IPS DF 6.9 (cell line): ENCODE data around the gene C1RL.

Experiments
- DNase-seq: peaks from one replicate; pipeline ENCODE4 v3.0.0-alpha.2; 2013; ENCODE audit warnings: low read depth, low spot score
- H3K27ac ChIP-seq: one replicate; pipeline ENCODE4 v1.5.1; 2013; ENCODE audit warnings: low read length, control low read depth
- H3K27me3 ChIP-seq: 2 replicates; pipeline ENCODE4 v1.6.1; 2013; ENCODE audit warnings: mild to moderate bottlenecking, low read length; ENCODE audit not compliant: control insufficient read depth, insufficient read depth
- H3K36me3 ChIP-seq: 2 replicates; pipeline ENCODE4 v1.6.1; 2013; ENCODE audit warnings: low read length; ENCODE audit not compliant: control insufficient read depth, insufficient read depth
- H3K4me1 ChIP-seq: 2 replicates; pipeline ENCODE4 v1.6.1; 2013; ENCODE audit warnings: low read length; ENCODE audit not compliant: control insufficient read depth, insufficient read depth
- H3K4me3 ChIP-seq: 2 replicates; pipeline ENCODE4 v1.5.1; 2013; ENCODE audit warnings: mild to moderate bottlenecking, low read length
- H3K9me3 ChIP-seq: 2 replicates; pipeline ENCODE4 v1.6.1; 2013; ENCODE audit warnings: low read length, inconsistent platforms; ENCODE audit not compliant: control insufficient read depth, insufficient read depth
- WGBS: extraction: QIAGEN DNeasy Blood & Tissue Kit; methylation state at CpG from one replicate; pipeline ENCODE4 v1.1.7; 2013; ENCODE audit warnings: mixed read lengths, missing lambda C conversion rate; ENCODE audit not compliant: insufficient read length, insufficient coverage; 5-methylcytosine and 5-hydroxymethylcytosine counted together

Gene C1RL

GRCh38 chr12:7108796-7109571 lies at the start of gene C1RL:
Gene C1RL, minus strand, starts transcription at chr12:7109214. Its CDS starts 34 bp downstream, at chr12:7109180.
- H3K36me3 ChIP-seq, result no peaks in the 10 kb centered on the region
- no peak for DNase-seq
- H3K27ac ChIP-seq, result no peak within 1 kb of the TSS
- no peaks in the 10 kb centered on the region for H3K27me3 ChIP-seq
- WGBS, result no CpG with 5 or more reads among the region's 23 CpGs
- no peaks in the 10 kb centered on the region for H3K9me3 ChIP-seq
- H3K4me3 ChIP-seq, result peak within 1 kb of the TSS; percentile 70
- H3K4me1 ChIP-seq, result peaks cover 3% of the 10 kb centered on the region; the same call in 1 of the 2 replicates

GRCh38 chr12:7157391-7157790 lies 48.4 kb upstream of the C1RL start:
- DNase-seq, result no peak
- Histone ChIP-seq H3K27ac (no peak overlapping the region), H3K27me3 (no peaks in the 10 kb centered on the region), H3K4me1 (no peaks in the 10 kb centered on the region), H3K9me3 (no peaks in the 10 kb centered on the region), H3K36me3 (peaks cover 3% of the 10 kb centered on the region; the same call in 1 of the 2 replicates), H3K4me3 (no peak overlapping the region)
- WGBS, result no CpG with 5 or more reads among the region's 17 CpGs

GRCh38 chr12:7156259-7157197 lies 47.5 kb upstream of the C1RL start:
- no peak for DNase-seq
- H3K36me3 ChIP-seq, result peaks cover 3% of the 10 kb centered on the region; the same call in 1 of the 2 replicates
- H3K27ac ChIP-seq, result no peak overlapping the region
- H3K4me3 ChIP-seq, result no peak overlapping the region
- no peaks in the 10 kb centered on the region for H3K9me3 ChIP-seq
- H3K4me1 ChIP-seq, result no peaks in the 10 kb centered on the region
- no peaks in the 10 kb centered on the region for H3K27me3 ChIP-seq
- WGBS, result no CpG with 5 or more reads among the region's 24 CpGs

GRCh38 chr12:7155471-7156034 lies 46.5 kb upstream of the C1RL start:
- Histone ChIP-seq H3K27ac (no peak overlapping the region), H3K4me3 (no peak overlapping the region), H3K36me3 (peaks cover 7% of the 10 kb centered on the region; the same call in 1 of the 2 replicates), H3K27me3 (no peaks in the 10 kb centered on the region), H3K9me3 (no peaks in the 10 kb centered on the region), H3K4me1 (no peaks in the 10 kb centered on the region)
- no CpG with 5 or more reads among the region's 8 CpGs for WGBS
- no peak for DNase-seq

- no peak overlapping the region for H3K4me3 ChIP-seq
- H3K27ac ChIP-seq, result no peak overlapping the region
- H3K36me3 ChIP-seq, result peaks cover 7% of the 10 kb centered on the region; the same call in 1 of the 2 replicates
- no peaks in the 10 kb centered on the region for H3K9me3 ChIP-seq
- H3K4me1 ChIP-seq, result no peaks in the 10 kb centered on the region
- DNase-seq, result no peak
- H3K27me3 ChIP-seq, result no peaks in the 10 kb centered on the region
- no CpG with 5 or more reads among the region's 12 CpGs for WGBS
Observed at GRCh38 chr12:7154901-7155470, 46.0 kb upstream of the C1RL start.

GRCh38 chr12:7154042-7154441 lies 45.0 kb upstream of the C1RL start:
- no CpG with 5 or more reads among the region's 6 CpGs for WGBS
- no peaks in the 10 kb centered on the region for H3K27me3 ChIP-seq
- no peak overlapping the region for H3K27ac ChIP-seq
- H3K9me3 ChIP-seq, result no peaks in the 10 kb centered on the region
- no peak for DNase-seq
- H3K4me1 ChIP-seq, result no peaks in the 10 kb centered on the region
- no peak overlapping the region for H3K4me3 ChIP-seq
- peaks cover 7% of the 10 kb centered on the region; the same call in 1 of the 2 replicates for H3K36me3 ChIP-seq

GRCh38 chr12:7152818-7153217 lies 43.8 kb upstream of the C1RL start:
- peaks cover 7% of the 10 kb centered on the region; the same call in 1 of the 2 replicates for H3K36me3 ChIP-seq
- H3K4me3 ChIP-seq, result no peak overlapping the region
- no peaks in the 10 kb centered on the region for H3K9me3 ChIP-seq
- H3K27me3 ChIP-seq, result no peaks in the 10 kb centered on the region
- DNase-seq, result no peak
- no peaks in the 10 kb centered on the region for H3K4me1 ChIP-seq
- WGBS, result no CpG with 5 or more reads among the region's 4 CpGs
- no peak overlapping the region for H3K27ac ChIP-seq

GRCh38 chr12:7151532-7151931 lies 42.5 kb upstream of the C1RL start:
- peaks cover 7% of the 10 kb centered on the region; the same call in 1 of the 2 replicates for H3K36me3 ChIP-seq
- H3K4me1 ChIP-seq, result no peaks in the 10 kb centered on the region
- H3K27me3 ChIP-seq, result no peaks in the 10 kb centered on the region
- H3K9me3 ChIP-seq, result no peaks in the 10 kb centered on the region
- no CpG with 5 or more reads among the region's 6 CpGs for WGBS
- H3K4me3 ChIP-seq, result no peak overlapping the region
- no peak overlapping the region for H3K27ac ChIP-seq
- DNase-seq, result no peak

GRCh38 chr12:7150841-7151240 lies 41.8 kb upstream of the C1RL start:
- Histone ChIP-seq H3K4me3 (no peak overlapping the region), H3K9me3 (no peaks in the 10 kb centered on the region), H3K36me3 (peaks cover 7% of the 10 kb centered on the region; the same call in 1 of the 2 replicates), H3K27ac (no peak overlapping the region), H3K27me3 (no peaks in the 10 kb centered on the region), H3K4me1 (no peaks in the 10 kb centered on the region)
- WGBS, result no CpG with 5 or more reads among the region's 6 CpGs
- DNase-seq, result no peak

- no peak overlapping the region for H3K4me3 ChIP-seq
- no peak overlapping the region for H3K27ac ChIP-seq
- H3K9me3 ChIP-seq, result no peaks in the 10 kb centered on the region
- H3K36me3 ChIP-seq, result peaks cover 7% of the 10 kb centered on the region; the same call in 1 of the 2 replicates
- no peaks in the 10 kb centered on the region for H3K4me1 ChIP-seq
- no peak for DNase-seq
- H3K27me3 ChIP-seq, result no peaks in the 10 kb centered on the region
- no CpG with 5 or more reads among the region's 12 CpGs for WGBS
Observed at GRCh38 chr12:7150356-7150755, 41.3 kb upstream of the C1RL start.
